Measurements from ENCODE around the gene RHOV. TPM values are rescaled to one million over a fixed set of nuclear protein-coding genes. Genes with fewer than 3 reads are reported as not detected.

RHOV gene
- total RNA-seq, 1 donor from 2014 or later, result not detected

DNA sequence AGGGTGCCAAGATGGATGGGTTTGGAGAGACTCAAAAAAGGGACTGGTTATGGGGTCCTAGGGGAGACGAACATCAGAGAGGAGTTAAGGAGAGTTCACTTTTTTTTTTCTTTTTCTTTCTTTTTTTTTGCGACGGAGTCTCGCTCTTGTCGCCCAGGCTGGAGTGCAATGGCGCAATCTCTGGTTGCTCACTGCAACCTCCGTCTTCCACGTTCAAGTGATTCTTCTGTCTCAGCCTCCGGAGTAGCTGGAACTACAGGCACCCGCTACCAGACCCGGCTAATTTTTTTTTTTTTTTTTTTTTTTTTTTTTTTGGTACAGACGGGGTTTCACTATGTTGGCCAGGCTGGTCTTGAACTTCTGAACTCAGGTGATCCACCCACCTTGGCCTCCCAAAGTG lies 29.0 kb downstream of the RHOV start:
- H3K4me3 ChIP-seq, result peak overlapping the region; percentile 70
- H3K27ac ChIP-seq, result peak overlapping the region; percentile 83
- peaks cover 31% of the 10 kb centered on the region for H3K4me1 ChIP-seq
- ATAC-seq (no peak), DNase-seq (no peak)
- no peaks in the 10 kb centered on the region for H3K9me3 ChIP-seq
- H3K27me3 ChIP-seq, result peaks cover 6% of the 10 kb centered on the region
- intact Hi-C loops (cut with DNase I), result no loop called here
- TF ChIP-seq, protein P1, sequence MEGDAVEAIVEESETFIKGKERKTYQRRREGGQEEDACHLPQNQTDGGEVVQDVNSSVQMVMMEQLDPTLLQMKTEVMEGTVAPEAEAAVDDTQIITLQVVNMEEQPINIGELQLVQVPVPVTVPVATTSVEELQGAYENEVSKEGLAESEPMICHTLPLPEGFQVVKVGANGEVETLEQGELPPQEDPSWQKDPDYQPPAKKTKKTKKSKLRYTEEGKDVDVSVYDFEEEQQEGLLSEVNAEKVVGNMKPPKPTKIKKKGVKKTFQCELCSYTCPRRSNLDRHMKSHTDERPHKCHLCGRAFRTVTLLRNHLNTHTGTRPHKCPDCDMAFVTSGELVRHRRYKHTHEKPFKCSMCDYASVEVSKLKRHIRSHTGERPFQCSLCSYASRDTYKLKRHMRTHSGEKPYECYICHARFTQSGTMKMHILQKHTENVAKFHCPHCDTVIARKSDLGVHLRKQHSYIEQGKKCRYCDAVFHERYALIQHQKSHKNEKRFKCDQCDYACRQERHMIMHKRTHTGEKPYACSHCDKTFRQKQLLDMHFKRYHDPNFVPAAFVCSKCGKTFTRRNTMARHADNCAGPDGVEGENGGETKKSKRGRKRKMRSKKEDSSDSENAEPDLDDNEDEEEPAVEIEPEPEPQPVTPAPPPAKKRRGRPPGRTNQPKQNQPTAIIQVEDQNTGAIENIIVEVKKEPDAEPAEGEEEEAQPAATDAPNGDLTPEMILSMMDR (IDR thresholded peaks at IDR 0.05), result no peak
- H3K36me3 ChIP-seq, result no peaks in the 10 kb centered on the region

DNA sequence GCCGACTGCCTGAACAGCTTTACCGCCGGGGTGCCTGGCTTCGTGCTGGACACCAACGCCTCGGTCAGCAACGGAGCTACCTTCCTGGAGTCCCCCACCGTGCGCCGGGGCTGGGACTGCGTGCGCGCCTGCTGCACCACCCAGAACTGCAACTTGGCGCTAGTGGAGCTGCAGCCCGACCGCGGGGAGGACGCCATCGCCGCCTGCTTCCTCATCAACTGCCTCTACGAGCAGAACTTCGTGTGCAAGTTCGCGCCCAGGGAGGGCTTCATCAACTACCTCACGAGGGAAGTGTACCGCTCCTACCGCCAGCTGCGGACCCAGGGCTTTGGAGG lies 29.4 kb downstream of the RHOV start:
- Histone ChIP-seq H3K4me3 (peak overlapping the region; percentile 70), H3K27ac (peak overlapping the region; percentile 83), H3K9me3 (no peaks in the 10 kb centered on the region), H3K27me3 (peaks cover 6% of the 10 kb centered on the region), H3K36me3 (no peaks in the 10 kb centered on the region), H3K4me1 (peaks cover 31% of the 10 kb centered on the region)
- ATAC-seq (peak; percentile 18), DNase-seq (peak; percentile 79)
- TF ChIP-seq, protein P1 (IDR thresholded peaks at IDR 0.05), result no peak
- intact Hi-C loops (cut with DNase I), result no loop called here

DNA sequence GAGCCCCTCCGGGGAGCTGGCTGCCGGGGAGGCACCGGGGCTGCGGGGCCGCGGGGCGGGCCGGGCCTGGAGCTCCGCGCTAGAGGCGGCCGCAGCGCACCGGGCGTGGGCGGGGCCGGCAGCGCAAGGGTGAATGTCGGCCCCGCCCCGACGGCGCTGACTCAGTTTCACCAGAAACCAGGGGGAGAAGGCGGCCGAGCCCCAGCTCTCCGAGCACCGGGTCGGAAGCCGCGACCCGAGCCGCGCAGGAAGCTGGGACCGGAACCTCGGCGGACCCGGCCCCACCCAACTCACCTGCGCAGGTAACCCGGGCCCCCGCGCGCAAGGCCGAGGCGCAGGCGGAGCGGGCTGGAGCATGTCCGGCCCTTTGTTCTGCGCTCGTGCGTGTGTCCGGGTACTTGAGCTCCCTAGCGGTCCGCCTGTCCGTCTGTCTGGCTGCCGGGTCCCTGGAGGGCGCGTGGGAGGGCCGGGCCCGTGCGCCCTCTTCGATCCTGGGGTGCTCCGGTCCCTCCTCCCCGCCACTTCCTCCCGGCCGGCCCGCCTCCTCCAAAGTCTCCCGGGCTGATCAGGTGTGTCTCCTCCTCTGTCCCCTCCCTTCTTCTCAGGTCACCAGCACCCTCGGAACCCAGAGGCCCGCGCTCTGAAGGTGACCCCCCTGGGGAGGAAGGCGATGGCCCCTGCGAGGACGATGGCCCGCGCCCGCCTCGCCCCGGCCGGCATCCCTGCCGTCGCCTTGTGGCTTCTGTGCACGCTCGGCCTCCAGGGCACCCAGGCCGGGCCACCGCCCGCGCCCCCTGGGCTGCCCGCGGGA lies 29.9 kb downstream of the RHOV start, which contains the start of gene SPINT1:
Gene SPINT1, plus strand, starts transcription at position 164 of the 811 bp plus-strand sequence. Its CDS starts 507 bp downstream, at position 671.
- peak within 1 kb of the TSS; percentile 83 for H3K27ac ChIP-seq
- H3K4me1 ChIP-seq, result peaks cover 31% of the 10 kb centered on the region
- DNase-seq, result peak; percentile 89
- intact Hi-C loops (cut with DNase I), result no loop called here
- no peaks in the 10 kb centered on the region for H3K36me3 ChIP-seq
- H3K9me3 ChIP-seq, result no peaks in the 10 kb centered on the region
- TF ChIP-seq, protein P1 (IDR thresholded peaks at IDR 0.05), result no peak
- H3K27me3 ChIP-seq, result peaks cover 6% of the 10 kb centered on the region
- H3K4me3 ChIP-seq, result peak within 1 kb of the TSS; percentile 70
- peak; percentile 78 for ATAC-seq

DNA sequence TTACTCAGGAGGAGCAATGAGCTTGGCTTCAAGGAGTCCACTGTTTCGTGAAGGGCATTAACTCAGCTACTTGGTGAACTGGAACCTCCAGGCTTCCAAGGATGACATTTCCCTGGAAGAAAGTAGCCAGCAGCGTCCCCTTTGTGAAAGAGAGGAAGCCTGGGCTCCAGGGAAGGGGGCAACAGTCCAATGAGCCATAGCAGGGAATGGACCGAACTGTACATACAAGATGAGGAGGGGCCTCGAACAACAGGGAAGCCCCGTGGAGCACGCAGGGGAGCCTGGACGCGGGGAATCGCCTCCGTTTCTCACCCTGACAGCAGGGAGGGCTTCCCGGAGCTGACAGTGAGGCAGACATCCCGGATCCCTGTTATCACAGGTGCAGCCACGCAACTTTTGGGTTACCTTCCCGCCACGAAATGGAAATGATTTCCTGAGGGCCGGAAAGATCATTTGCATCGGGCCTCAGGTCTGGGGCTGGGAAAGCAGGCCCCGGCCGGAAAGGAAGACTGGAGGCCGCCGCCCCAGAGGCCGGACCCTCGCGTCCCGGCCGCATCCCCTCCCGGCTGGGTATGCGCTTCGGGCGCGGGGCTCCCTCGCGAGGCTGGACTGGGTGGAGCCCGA lies 30.7 kb downstream of the RHOV start:
- H3K27ac ChIP-seq, result peak overlapping the region; percentile 83

DNA sequence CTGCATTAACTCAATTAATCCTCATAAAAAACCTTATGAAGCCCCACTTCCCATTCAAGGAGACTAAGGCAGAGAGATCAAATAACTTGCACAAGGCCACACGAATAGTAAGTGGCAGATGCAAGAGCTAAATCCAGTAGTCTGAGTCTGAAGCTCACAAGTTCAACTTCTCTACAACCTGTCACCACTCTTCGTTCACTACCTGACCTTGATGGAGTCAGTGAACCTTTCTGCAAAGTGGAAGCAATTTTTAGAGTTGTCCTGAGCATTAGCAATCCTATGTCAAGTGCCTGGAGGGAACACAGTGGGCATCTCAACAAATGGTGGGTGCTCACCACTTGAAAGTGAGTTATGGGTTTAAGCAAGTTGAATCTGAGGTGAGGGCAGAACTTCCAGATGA lies 32.3 kb downstream of the RHOV start:
- no peak for DNase-seq
- Histone ChIP-seq H3K4me3 (no peak overlapping the region), H3K4me1 (peaks cover 17% of the 10 kb centered on the region), H3K27me3 (peaks cover 6% of the 10 kb centered on the region), H3K9me3 (no peaks in the 10 kb centered on the region), H3K36me3 (no peaks in the 10 kb centered on the region), H3K27ac (no peak overlapping the region)
- intact Hi-C loops (cut with DNase I), result no loop called here
- TF ChIP-seq, protein P1 (IDR thresholded peaks at IDR 0.05), result no peak
- no peak for ATAC-seq

More for the DNA sequence above, 30.7 kb downstream of the RHOV start:
- H3K9me3 ChIP-seq, result no peaks in the 10 kb centered on the region
- TF ChIP-seq, protein P1 (IDR thresholded peaks at IDR 0.05), result no peak
- peak overlapping the region; percentile 70 for H3K4me3 ChIP-seq
- peaks cover 6% of the 10 kb centered on the region for H3K27me3 ChIP-seq
- H3K4me1 ChIP-seq, result peaks cover 31% of the 10 kb centered on the region
- DNase-seq, result no peak
- no peaks in the 10 kb centered on the region for H3K36me3 ChIP-seq
- intact Hi-C loops (cut with DNase I), result no loop called here
- ATAC-seq, result no peak

Data from upper lobe of right lung (tissue), 1 donor.